ENCODE measurements around the gene LRRC8D. TPM values are rescaled to one million over a fixed set of nuclear protein-coding genes. Genes with fewer than 3 reads are reported as not detected.

The LRRC8D gene
- total RNA-seq, 1 experiment from 2014 or later = 39.4 TPM

- no peaks in the 10 kb centered on the region for H3K9me3 ChIP-seq
- no TSS peak for BruUV-seq (replicated peaks)
- Mint-ChIP-seq H3K4me1 (ENCODE audit: low read depth, unreplicated experiment) (peaks cover 22% of the 10 kb centered on the region), H3K4me3 (ENCODE audit: unreplicated experiment) (peak overlapping the region; percentile 40), H3K27ac (ENCODE audit: unreplicated experiment) (peak overlapping the region; percentile 29), H3K9me3 (ENCODE audit: unreplicated experiment) (no peaks in the 10 kb centered on the region), H3K36me3 (ENCODE audit: insufficient read depth, unreplicated experiment) (no peaks in the 10 kb centered on the region), H3K27me3 (ENCODE audit: insufficient read depth, unreplicated experiment) (no peaks in the 10 kb centered on the region)
- intact Hi-C loops (cut with micrococcal nuclease; ENCODE audit: unreplicated experiment) = loop anchor here (2.0 kb wide), 1 partner anchor 32 kb away; no protein-coding TSS in a partner anchor
- no peaks in the 10 kb centered on the region for H3K36me3 ChIP-seq (ENCODE audit: control insufficient read depth, insufficient read depth, low read length)
- no peak for DNase-seq
- H3K27me3 ChIP-seq (replicated peaks; ENCODE audit: control insufficient read depth, insufficient read depth, low read length) = no peaks in the 10 kb centered on the region
- CTCF ChIA-PET = no interaction called here
- POLR2A ChIA-PET = no interaction called here
- no peak for TF ChIP-seq CTCF (IDR thresholded peaks at IDR 0.05; ENCODE audit: insufficient read depth in 1 of 2, low read depth in 1 of 2, low read length in 1 of 2, severe bottlenecking in 1 of 2, unreplicated experiment in 1 of 2)
- peaks cover 52% of the 10 kb centered on the region for H3K4me1 ChIP-seq
- no peak overlapping the region for H3K4me3 ChIP-seq (ENCODE audit: low read depth, low read length)
Observed at GRCh38 chr1:89954401-89954800, 133.6 kb downstream of the LRRC8D start.

- no peaks in the 10 kb centered on the region for H3K36me3 Mint-ChIP-seq (ENCODE audit: insufficient read depth, unreplicated experiment)
- peaks cover 50% of the 10 kb centered on the region for H3K4me1 ChIP-seq
- H3K4me3 ChIP-seq (ENCODE audit: low read depth, low read length) = no peak overlapping the region
- CTCF ChIA-PET = no interaction called here
- peaks cover 22% of the 10 kb centered on the region for H3K4me1 Mint-ChIP-seq (ENCODE audit: low read depth, unreplicated experiment)
- no peaks in the 10 kb centered on the region for H3K27me3 Mint-ChIP-seq (ENCODE audit: insufficient read depth, unreplicated experiment)
- H3K27me3 ChIP-seq (replicated peaks; ENCODE audit: control insufficient read depth, insufficient read depth, low read length) = no peaks in the 10 kb centered on the region
- no TSS peak for BruUV-seq (replicated peaks)
- no peak for DNase-seq
- intact Hi-C loops (cut with micrococcal nuclease; ENCODE audit: unreplicated experiment) = loop anchor here (2.0 kb wide), 1 partner anchor 31 kb away; no protein-coding TSS in a partner anchor
- peak overlapping the region; percentile 14 for H3K27ac Mint-ChIP-seq (ENCODE audit: unreplicated experiment)
- no peak for TF ChIP-seq CTCF (IDR thresholded peaks at IDR 0.05; ENCODE audit: insufficient read depth in 1 of 2, low read depth in 1 of 2, low read length in 1 of 2, severe bottlenecking in 1 of 2, unreplicated experiment in 1 of 2)
- POLR2A ChIA-PET = no interaction called here
- H3K9me3 ChIP-seq = no peaks in the 10 kb centered on the region
- no peaks in the 10 kb centered on the region for H3K9me3 Mint-ChIP-seq (ENCODE audit: unreplicated experiment)
- H3K4me3 Mint-ChIP-seq (ENCODE audit: unreplicated experiment) = peak overlapping the region; percentile 48
- H3K36me3 ChIP-seq (ENCODE audit: control insufficient read depth, insufficient read depth, low read length) = no peaks in the 10 kb centered on the region
Observed at GRCh38 chr1:89955311-89956205, 134.7 kb downstream of the LRRC8D start.

- no peaks in the 10 kb centered on the region for H3K9me3 Mint-ChIP-seq (ENCODE audit: unreplicated experiment)
- no peak overlapping the region for H3K27ac Mint-ChIP-seq (ENCODE audit: unreplicated experiment)
- no peak for TF ChIP-seq CTCF (IDR thresholded peaks at IDR 0.05; ENCODE audit: insufficient read depth in 1 of 2, low read depth in 1 of 2, low read length in 1 of 2, severe bottlenecking in 1 of 2, unreplicated experiment in 1 of 2)
- no peak for DNase-seq
- H3K27me3 ChIP-seq (replicated peaks; ENCODE audit: control insufficient read depth, insufficient read depth, low read length) = no peaks in the 10 kb centered on the region
- intact Hi-C loops (cut with micrococcal nuclease; ENCODE audit: unreplicated experiment) = no loop called here
- H3K36me3 ChIP-seq (ENCODE audit: control insufficient read depth, insufficient read depth, low read length) = no peaks in the 10 kb centered on the region
- peaks cover 22% of the 10 kb centered on the region for H3K4me1 Mint-ChIP-seq (ENCODE audit: low read depth, unreplicated experiment)
- ChIA-PET POLR2A (no interaction called here), CTCF (interaction anchor here (0.8 kb wide), 1 partner anchor 114 kb away, joined by 3 read pairs; no protein-coding TSS in a partner anchor)
- no peak overlapping the region for H3K4me3 Mint-ChIP-seq (ENCODE audit: unreplicated experiment)
- no peaks in the 10 kb centered on the region for H3K27me3 Mint-ChIP-seq (ENCODE audit: insufficient read depth, unreplicated experiment)
- H3K36me3 Mint-ChIP-seq (ENCODE audit: insufficient read depth, unreplicated experiment) = no peaks in the 10 kb centered on the region
- H3K9me3 ChIP-seq = no peaks in the 10 kb centered on the region
- no TSS peak for BruUV-seq (replicated peaks)
- no peak overlapping the region for H3K4me3 ChIP-seq (ENCODE audit: low read depth, low read length)
- peaks cover 38% of the 10 kb centered on the region for H3K4me1 ChIP-seq
Observed at GRCh38 chr1:89957107-89957506, 136.3 kb downstream of the LRRC8D start.
